ENCODE results near the gene LRRC8A.

DNA sequence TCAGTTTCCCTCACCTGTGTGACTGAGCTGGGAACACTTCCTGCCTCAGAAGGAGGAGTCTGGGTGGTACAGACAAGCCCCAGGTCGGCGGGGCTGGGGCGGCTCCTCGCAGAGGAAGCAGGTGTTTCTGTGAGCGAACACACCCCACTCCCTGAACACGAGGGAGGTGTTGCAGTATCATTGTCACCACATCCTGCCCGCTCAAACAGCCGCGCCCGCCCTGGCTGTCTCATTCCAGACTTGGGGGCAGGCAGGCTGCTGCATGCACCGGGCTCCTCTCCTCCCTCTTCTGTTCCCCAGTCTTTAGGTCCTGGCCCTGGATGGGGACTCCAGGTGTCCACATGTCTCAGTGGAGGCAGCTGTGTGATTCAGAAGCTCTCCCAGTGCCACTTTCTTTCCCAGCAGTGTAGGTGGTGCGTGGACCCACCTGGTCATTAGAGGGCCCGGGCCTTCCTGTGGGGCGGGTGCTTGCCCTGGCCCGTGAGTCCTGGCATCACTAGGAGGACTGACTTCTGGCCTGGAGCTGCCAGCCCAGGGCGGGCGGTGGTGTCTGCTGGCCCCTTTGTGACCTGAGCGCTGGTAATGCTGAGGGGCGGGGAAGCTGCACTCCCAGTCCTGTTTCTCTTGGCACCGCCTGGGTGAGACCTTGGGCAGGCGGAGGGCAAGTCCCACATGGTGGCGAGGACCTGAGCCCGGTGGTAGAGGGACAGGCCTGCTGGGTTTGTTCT lies 20.6 kb downstream of the LRRC8A start:
- TF ChIP-seq JUNB (IDR thresholded peaks at IDR 0.05; ENCODE audit: unreplicated experiment), result no peak
- TF ChIP-seq, protein P1, sequence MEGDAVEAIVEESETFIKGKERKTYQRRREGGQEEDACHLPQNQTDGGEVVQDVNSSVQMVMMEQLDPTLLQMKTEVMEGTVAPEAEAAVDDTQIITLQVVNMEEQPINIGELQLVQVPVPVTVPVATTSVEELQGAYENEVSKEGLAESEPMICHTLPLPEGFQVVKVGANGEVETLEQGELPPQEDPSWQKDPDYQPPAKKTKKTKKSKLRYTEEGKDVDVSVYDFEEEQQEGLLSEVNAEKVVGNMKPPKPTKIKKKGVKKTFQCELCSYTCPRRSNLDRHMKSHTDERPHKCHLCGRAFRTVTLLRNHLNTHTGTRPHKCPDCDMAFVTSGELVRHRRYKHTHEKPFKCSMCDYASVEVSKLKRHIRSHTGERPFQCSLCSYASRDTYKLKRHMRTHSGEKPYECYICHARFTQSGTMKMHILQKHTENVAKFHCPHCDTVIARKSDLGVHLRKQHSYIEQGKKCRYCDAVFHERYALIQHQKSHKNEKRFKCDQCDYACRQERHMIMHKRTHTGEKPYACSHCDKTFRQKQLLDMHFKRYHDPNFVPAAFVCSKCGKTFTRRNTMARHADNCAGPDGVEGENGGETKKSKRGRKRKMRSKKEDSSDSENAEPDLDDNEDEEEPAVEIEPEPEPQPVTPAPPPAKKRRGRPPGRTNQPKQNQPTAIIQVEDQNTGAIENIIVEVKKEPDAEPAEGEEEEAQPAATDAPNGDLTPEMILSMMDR (conservative IDR thresholded peaks at IDR 0.05; ENCODE audit: low read depth in 2 of 2), result no peak
- TF ChIP-seq CREB1 (CRISPR knock-in tag; IDR thresholded peaks at IDR 0.05; ENCODE audit: low read depth), result no peak
- no peak for TF ChIP-seq EZH2phosphoT487 (IDR thresholded peaks at IDR 0.05; ENCODE audit: unreplicated experiment)
